NCI-H446 (cell line): ENCODE measurements around the gene SDR42E2.
"Not testable (repeated sequence)": the region's sequence is repeated elsewhere in the genome, so short reads cannot be mapped to it uniquely, and the experiment has no call there.

Source experiments
- DNase-seq, 2 experiments: peaks; one replicate each; lab custom pipeline; 2025; lab: John Stamatoyannopoulos, UW

Gene SDR42E2

DNA sequence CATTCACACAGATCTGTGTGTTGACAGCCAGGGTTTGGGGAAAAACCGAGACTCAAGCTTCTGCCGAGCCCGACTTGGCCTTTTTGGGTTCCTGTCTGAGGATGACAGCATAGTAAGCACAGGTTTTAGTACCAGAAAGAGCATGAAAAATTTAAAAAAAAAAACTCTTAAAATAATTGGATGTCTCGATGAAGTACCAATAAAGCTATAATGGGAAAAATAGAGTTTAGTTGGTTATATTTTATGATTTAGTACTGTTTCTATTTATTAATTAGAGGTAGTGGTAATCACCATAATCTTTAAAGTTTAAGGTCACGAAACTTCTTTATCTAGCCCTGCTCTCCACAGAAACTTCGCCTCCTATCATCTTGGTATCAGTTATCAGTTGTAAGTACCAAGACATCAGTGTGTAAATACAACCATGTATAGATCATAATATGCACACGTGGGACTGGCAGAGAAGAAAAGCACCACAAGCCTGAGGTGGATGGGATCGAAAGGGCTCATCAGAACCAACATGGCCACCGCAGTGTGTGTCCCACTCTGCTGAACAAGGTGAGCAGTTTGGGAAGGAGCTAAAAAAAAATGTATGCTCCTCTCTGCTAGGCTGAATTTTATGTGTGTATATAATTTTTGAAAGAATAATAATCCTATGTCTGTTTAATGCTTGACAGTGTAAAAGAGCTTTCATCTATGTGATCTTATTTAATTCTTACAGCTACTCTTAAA is 29.4 kb downstream of the SDR42E2 start:
- DNase-seq, result peak in 1 of 2 experiments; percentile 29

GRCh38 chr16:22192261-22193062 is 30.2 kb downstream of the SDR42E2 start:
- DNase-seq, result peak in 1 of 2 experiments; percentile 60

DNA sequence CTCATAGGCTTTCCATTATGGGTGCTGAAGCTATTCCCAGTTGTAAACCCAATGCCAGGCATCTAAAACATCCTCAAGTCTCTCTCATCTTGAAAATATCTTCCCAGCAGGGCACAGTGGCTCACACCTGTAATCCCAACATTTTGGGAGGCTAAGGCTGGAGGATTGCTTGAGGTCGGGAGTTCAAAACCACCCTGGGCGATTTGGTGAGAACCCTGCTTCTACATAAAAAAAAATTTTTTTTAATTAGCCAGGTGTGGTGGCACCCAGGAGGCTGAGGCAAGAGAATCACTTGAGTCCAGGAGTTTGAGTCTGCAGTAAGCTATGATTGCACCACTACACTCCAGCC is 30.7 kb downstream of the SDR42E2 start:
- DNase-seq, result no peak

GRCh38 chr16:22194707-22195444 is 32.6 kb downstream of the SDR42E2 start:
- no peak for DNase-seq

- DNase-seq, result no peak
Measured at GRCh38 chr16:22195445-22195694, 33.1 kb downstream of the SDR42E2 start.

DNA sequence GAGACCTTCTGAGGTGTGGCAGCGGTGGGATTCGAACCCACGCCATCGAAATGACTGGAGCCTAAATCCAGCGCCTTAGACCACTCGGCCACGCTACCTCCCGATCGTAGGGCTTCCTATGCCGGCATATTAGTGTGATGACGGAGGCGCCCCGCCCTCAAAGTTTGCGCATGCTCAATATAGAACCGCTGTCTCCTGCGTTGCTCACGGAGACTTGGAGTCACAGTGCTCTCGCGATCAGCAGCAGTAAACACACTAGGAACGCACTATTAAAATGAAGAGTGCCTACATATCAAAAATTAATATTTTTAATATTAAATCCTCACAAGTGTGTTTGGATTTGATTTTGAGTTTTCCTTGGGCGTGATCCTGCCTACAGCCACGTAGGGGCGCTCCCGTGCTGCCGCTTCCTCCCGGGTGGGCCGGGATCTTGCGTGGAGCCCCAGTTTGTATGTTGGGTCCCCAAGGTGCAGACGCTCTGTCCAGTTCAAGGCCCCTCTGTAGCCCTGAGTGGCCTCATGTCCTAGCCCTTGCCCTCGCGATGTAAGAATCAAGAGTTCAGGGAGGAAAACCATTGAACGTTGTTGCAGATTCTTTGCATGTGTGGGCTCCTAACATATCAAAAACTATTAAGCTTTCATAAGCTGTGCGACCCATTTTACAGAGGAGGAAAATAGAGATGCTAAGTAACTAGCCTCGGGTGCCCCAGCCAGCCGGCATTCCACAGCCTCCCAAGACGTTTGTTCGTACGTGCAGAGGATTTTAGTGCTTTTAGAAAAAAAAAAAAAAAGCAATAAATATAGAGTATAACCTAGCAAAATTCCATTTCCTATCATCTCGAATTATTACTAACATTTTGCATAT is 33.6 kb downstream of the SDR42E2 start:
- peak; percentile 93 for DNase-seq

GRCh38 chr16:22196559-22197168 is 34.4 kb downstream of the SDR42E2 start:
- not testable (repeated sequence) for DNase-seq

- DNase-seq, result no peak
Measured at GRCh38 chr16:22198547-22199293, 36.4 kb downstream of the SDR42E2 start.

- no peak for DNase-seq
Measured at GRCh38 chr16:22202261-22202637, 39.9 kb downstream of the SDR42E2 start.

DNA sequence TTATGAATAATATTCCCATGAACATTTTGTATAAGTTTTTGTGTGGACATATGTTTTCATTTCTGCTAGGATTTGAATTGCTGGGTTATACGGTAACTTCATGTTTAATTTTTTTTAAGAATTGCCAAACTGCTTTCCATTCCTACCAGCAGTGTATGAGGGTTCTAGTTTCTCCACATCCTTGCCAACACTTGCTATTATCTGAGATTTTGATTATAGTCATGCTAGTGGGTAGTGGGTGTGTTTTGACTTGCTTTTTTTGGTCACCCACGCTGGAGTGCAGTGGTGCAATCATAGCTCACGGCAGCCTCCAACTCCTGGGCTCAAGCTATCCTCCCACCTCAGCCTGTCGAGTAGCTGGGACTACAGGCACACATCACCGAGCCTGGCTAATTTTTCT is 40.8 kb downstream of the SDR42E2 start:
- no peak for DNase-seq

DNA sequence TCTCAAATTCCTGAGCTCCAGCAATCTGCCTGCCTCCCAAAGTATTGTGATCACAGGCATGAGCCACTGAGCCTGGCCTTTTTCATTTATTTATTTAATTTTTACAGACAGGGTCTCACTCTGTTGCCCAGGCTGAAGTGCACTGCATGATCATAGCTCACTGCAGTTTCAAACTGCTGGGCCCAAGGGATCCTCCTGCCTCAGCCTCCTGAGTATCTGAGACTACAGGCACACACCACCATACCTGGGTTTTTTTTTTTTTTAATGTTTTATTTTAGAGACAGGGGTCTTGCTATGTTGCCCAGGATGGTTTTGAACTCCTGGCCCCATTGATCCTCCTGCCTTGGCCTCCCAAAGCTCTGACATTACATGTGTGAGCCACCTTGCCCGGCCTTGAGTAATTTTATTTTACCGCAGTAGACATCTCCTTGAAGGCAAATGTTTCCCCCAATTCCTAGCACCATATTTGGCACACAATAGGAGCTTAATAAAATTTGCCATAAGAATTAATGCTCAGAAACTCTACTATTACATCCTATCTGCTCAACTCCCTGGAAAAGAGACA is 41.9 kb downstream of the SDR42E2 start:
- no peak for DNase-seq

GRCh38 chr16:22205577-22206012 is 43.3 kb downstream of the SDR42E2 start:
- DNase-seq, result no peak

- DNase-seq, result peak; percentile 25 to 84
Measured at GRCh38 chr16:22206013-22206841, 43.9 kb downstream of the SDR42E2 start, which contains the start of gene EEF2K. Gene EEF2K, plus strand, starts transcription at chr16:22206278. Its CDS starts 19,452 bp downstream, at chr16:22225730.

DNA sequence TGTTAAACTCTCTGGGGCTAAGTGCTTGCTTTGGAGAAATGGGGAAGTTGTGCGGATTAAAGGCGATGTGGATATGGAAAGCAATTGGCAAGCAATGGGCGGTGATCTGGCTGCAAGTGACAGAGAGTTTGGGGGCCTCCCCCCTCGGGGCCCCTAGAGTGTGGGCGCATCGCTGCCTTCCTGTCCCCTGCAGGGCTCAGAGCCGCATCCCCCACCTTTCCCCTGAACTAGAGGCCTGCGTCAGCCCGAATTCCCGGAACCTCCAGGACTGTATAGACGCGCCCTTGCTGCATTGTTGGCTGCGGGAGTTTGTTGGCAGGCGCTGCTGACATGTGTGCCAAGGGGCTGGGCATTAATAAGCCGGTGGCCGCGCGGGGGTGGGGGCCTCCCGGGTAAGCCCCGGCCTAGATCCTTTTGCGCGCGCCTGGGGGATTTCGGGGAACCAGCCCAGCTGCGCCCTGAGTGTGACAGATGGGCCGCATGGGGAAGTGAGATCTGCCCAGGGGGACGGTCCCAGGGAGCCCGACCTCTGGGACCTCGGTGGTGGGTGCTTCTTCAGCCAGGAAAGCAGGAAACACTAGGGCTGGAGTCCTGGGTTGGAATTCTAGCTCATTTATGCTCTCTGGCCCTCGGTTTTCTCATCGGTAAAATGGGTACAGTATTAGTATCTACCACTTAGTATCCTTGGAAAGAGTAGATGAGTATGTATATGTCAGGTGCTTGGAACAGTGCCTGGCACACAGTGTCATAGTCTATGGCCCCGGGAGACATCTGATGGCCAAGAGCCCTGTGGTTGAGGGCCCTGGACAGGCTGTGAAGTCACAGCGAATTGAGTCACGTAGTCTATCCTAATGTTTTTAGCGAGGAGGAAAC is 44.8 kb downstream of the SDR42E2 start:
- DNase-seq, result peak; percentile 51 to 81

GRCh38 chr16:22207715-22208360 is 45.5 kb downstream of the SDR42E2 start:
- DNase-seq, result no peak

DNA sequence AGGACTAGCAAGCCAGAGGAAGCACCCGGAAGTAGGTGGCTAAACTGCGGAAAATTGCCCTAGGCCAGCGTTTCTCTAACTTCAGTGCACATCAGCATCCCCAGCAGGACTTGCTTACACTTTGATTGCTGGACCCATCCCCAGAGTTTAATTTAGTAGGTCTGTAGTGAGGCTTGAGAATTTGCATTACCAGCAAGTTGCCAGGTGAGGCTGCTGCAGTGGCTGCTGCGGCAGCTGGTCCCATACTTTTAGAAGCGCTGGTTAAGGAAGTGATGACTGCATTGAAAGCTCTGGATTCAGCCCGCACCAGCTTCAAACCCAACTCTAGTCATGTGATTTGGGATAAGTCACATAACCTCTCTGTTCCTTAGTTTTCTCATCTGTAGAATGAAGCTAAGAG is 48.0 kb downstream of the SDR42E2 start:
- no peak for DNase-seq

DNA sequence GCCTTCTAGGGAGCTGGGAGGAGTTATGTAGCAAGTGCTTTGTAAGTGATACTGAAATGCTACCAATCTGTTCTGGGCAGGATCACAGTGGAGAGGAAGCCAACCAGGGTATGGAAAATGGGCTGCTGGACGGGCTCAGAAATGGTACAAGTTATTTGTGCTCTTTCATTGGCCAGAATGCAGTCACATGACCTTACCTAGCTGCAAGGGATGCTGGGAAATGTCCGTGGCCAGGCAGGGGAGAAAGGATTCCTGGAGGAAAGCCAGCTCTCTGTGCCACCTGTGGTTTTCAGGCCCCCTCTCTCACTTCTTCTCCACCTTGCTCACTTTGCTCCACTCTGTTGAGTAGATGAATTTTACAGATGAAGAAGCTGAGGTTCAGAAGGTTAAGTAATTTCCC is 48.5 kb downstream of the SDR42E2 start:
- DNase-seq, result no peak

- no peak for DNase-seq
Measured at GRCh38 chr16:22213236-22213635, 50.9 kb downstream of the SDR42E2 start.
